K562 (cell line): ENCODE measurements around the gene WTAP. TPM values are rescaled to one million over a fixed set of nuclear protein-coding genes. Genes with fewer than 3 reads are reported as not detected.
A peak's percentile ranks its signal among the peaks of the same experiment; 100 is the strongest.

Experiments used
- BRD9 ChIP-seq: fragments of 450-650 bp; IDR thresholded peaks from 2 replicates; pipeline ENCODE4 v1.6.1; 2018; ENCODE audit warnings: low read depth; ENCODE audit not compliant: partially characterized antibody
- FOXA1 ChIP-seq: fragments of 450-650 bp; IDR thresholded peaks from 2 replicates; pipeline ENCODE4 v1.6.1; 2016; ENCODE audit warnings: mild to moderate bottlenecking, borderline replicate concordance
- NR2C1 ChIP-seq, 2 experiments: fragments of 450-650 bp; IDR thresholded peaks; 2 replicates each; pipeline ENCODE4 v1.6.1; 2017; ENCODE audit warnings: mild to moderate bottlenecking in 2 of 2, antibody characterized with exemption in 1 of 2, inconsistent platforms in 1 of 2, missing compliant biosample characterization in 1 of 2, missing genetic modification characterization in 1 of 2
- NR3C1 ChIP-seq: sonication (generic); formaldehyde crosslinking; IDR thresholded peaks from 2 replicates; pipeline ENCODE4 v1.8.1; 2022; ENCODE audit warnings: missing genetic modification reagents
- PTBP1 ChIP-seq: fragments of 200-400 bp; formaldehyde crosslinking; IDR thresholded peaks from 2 replicates; pipeline ENCODE4 v1.6.1; 2017; ENCODE audit warnings: low read depth, low read length
- SAFB2 ChIP-seq: fragments of 200-400 bp; formaldehyde crosslinking; IDR thresholded peaks from 2 replicates; pipeline ENCODE4 v1.6.1; 2018; ENCODE audit warnings: borderline replicate concordance, low read length, low read depth, moderate library complexity; ENCODE audit not compliant: severe bottlenecking
- SRSF1 ChIP-seq: fragments of 200-400 bp; formaldehyde crosslinking; IDR thresholded peaks from 2 replicates; pipeline ENCODE4 v1.6.1; 2017; ENCODE audit warnings: mild to moderate bottlenecking, low read depth, low read length, moderate library complexity
- TEAD2 ChIP-seq: fragments of 450-650 bp; IDR thresholded peaks from 2 replicates; pipeline ENCODE4 v1.6.1; 2016; ENCODE audit warnings: missing genetic modification characterization, control low read depth, missing compliant biosample characterization
- YBX1 ChIP-seq: fragments of 450-650 bp; IDR thresholded peaks from 2 replicates; pipeline ENCODE4 v1.7.1; 2016; ENCODE audit warnings: mild to moderate bottlenecking
- ZNF311 ChIP-seq: fragments of 250-450 bp; sonication (Bioruptor Pico); IDR thresholded peaks from 2 replicates; pipeline ENCODE4 v1.4.0; 2020; ENCODE audit warnings: mild to moderate bottlenecking, moderate library complexity
- polyA plus RNA-seq, 8 experiments: library from polyadenylated mRNA; depleted of rRNA in 4 of 8; stranded (reverse) in 5 of 8; unstranded in 3 of 8; fragments of >200 nt; fragmentation: Nextera tagmentation in 2 of 8; fragmentation: Illumina TruSeq in 1 of 8; extraction: Ambion mirVana in 2 of 8; extraction: Trizol in 1 of 8; gene quantifications; 2 replicates each; pipeline versions ENCODE4 v1.2.1 to v1.2.3, GENCODE V29; 2011 to 2014; ENCODE audit warnings: inconsistent platforms in 1 of 8, missing spikeins in 1 of 8
- total RNA-seq, 7 experiments: library from RNA; depleted of rRNA in 6 of 7; stranded (reverse); fragments of >200 nt in 6 of 7; fragmentation: Illumina TruSeq in 2 of 7; extraction: Trizol in 2 of 7; gene quantifications; 2 replicates each; pipeline versions ENCODE4 v1.2.1 to v1.2.3, GENCODE V29; 2011 to 2021; ENCODE audit warnings: low replicate concordance in 1 of 7
- TF ChIP-seq, protein P1 (sequence below), 2 experiments: fragments of 450-650 bp in 1 of 2; sonication (generic) in 1 of 2; formaldehyde crosslinking in 1 of 2; IDR thresholded peaks; 2 replicates each; pipeline versions ENCODE4 v1.7.1 to v1.9.0; 2016 to 2022; ENCODE audit warnings: inconsistent platforms in 1 of 2, mild to moderate bottlenecking in 1 of 2, missing genetic modification reagents in 1 of 2
- TF ChIP-seq, protein P2 (sequence below): fragments of 450-650 bp; formaldehyde crosslinking; IDR thresholded peaks from 2 replicates; pipeline ENCODE4 v1.4.0; 2020; ENCODE audit warnings: mild to moderate bottlenecking

WTAP gene
- total and polyA plus RNA-seq, 9 of the 15 experiments (the other 6 are each of a cell fraction or from before 2014, with no cell fraction given): 52.4 to 156 (median 110) TPM

GRCh38 chr6:159726918-159727716 is at the start of gene WTAP (continued):
- TF ChIP-seq, protein P1, sequence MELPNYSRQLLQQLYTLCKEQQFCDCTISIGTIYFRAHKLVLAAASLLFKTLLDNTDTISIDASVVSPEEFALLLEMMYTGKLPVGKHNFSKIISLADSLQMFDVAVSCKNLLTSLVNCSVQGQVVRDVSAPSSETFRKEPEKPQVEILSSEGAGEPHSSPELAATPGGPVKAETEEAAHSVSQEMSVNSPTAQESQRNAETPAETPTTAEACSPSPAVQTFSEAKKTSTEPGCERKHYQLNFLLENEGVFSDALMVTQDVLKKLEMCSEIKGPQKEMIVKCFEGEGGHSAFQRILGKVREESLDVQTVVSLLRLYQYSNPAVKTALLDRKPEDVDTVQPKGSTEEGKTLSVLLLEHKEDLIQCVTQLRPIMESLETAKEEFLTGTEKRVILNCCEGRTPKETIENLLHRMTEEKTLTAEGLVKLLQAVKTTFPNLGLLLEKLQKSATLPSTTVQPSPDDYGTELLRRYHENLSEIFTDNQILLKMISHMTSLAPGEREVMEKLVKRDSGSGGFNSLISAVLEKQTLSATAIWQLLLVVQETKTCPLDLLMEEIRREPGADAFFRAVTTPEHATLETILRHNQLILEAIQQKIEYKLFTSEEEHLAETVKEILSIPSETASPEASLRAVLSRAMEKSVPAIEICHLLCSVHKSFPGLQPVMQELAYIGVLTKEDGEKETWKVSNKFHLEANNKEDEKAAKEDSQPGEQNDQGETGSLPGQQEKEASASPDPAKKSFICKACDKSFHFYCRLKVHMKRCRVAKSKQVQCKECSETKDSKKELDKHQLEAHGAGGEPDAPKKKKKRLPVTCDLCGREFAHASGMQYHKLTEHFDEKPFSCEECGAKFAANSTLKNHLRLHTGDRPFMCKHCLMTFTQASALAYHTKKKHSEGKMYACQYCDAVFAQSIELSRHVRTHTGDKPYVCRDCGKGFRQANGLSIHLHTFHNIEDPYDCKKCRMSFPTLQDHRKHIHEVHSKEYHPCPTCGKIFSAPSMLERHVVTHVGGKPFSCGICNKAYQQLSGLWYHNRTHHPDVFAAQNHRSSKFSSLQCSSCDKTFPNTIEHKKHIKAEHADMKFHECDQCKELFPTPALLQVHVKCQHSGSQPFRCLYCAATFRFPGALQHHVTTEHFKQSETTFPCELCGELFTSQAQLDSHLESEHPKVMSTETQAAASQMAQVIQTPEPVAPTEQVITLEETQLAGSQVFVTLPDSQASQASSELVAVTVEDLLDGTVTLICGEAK (IDR thresholded peaks at IDR 0.05): peak; percentile 68
- TF ChIP-seq, protein P1 (CRISPR knock-in tag; IDR thresholded peaks at IDR 0.05): no peak
- TF ChIP-seq TEAD2 (tag) (no peak), PTBP1 (no peak), YBX1 (no peak), ZNF311 (CRISPR knock-in tag) (no peak), FOXA1 (no peak), SAFB2 (no peak), NR3C1 (0 out of 2 replicates have a peak, but pooled peaks have one; percentile 56), SRSF1 (no peak), BRD9 (peak; percentile 84), NR2C1 (IDR thresholded peaks at IDR 0.05) (peak; percentile 99), NR2C1 (tag; IDR thresholded peaks at IDR 0.05) (peak; percentile 99)
- TF ChIP-seq, protein P2, sequence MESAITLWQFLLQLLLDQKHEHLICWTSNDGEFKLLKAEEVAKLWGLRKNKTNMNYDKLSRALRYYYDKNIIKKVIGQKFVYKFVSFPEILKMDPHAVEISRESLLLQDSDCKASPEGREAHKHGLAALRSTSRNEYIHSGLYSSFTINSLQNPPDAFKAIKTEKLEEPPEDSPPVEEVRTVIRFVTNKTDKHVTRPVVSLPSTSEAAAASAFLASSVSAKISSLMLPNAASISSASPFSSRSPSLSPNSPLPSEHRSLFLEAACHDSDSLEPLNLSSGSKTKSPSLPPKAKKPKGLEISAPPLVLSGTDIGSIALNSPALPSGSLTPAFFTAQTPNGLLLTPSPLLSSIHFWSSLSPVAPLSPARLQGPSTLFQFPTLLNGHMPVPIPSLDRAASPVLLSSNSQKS (CRISPR knock-in tag): 0 out of 2 replicates have a peak, but pooled peaks have one; percentile 0
